Thyroid gland (tissue), 4 donors: ENCODE data around the gene HOXC6. TPM values are rescaled to one million over a fixed set of nuclear protein-coding genes. Genes with fewer than 3 reads are reported as not detected.

Experiments used
- DNase-seq, 2 donors: peaks; one replicate each; pipeline ENCODE4 v3.0.0-alpha.2; 2019
- H3K27ac ChIP-seq, 3 donors: fragments of 200-600 bp; sonication (generic); 1 replicate in 2 of 3; 2 replicates in 1 of 3; pipeline ENCODE4 v1.5.1; 2016 to 2019; ENCODE audit warnings: mild to moderate bottlenecking in 1 of 3, moderate library complexity in 1 of 3
- H3K27me3 ChIP-seq: fragments of 200-600 bp; sonication (generic); one replicate; pipeline ENCODE4 v1.5.1; 2019
- H3K36me3 ChIP-seq, 2 donors: fragments of 200-600 bp; sonication (generic); one replicate each; pipeline ENCODE4 v1.5.1; 2016 to 2019
- H3K4me1 ChIP-seq, 2 donors: fragments of 200-600 bp; sonication (generic); one replicate each; pipeline ENCODE4 v1.5.1; 2017 to 2019
- H3K4me3 ChIP-seq, 3 donors: fragments of 200-600 bp; sonication (generic); replicated peaks in 1 of 3; 1 replicate in 2 of 3; 2 replicates in 1 of 3; pipeline ENCODE4 v1.5.1; 2016; ENCODE audit warnings: mild to moderate bottlenecking in 1 of 3
- H3K9me3 ChIP-seq: fragments of 200-600 bp; sonication (generic); one replicate; pipeline ENCODE4 v1.5.1; 2017
- POLR2A ChIP-seq, 2 donors: fragments of 450-650 bp; IDR thresholded peaks; one replicate each; pipeline ENCODE4 v1.6.1; 2017; ENCODE audit warnings: antibody characterized with exemption in 2 of 2, mild to moderate bottlenecking in 2 of 2, moderate library complexity in 1 of 2
- WGBS, 2 donors: methylation state at CpG; one replicate each; pipeline ENCODE4 v1.1.5; 2017; 5-methylcytosine and 5-hydroxymethylcytosine counted together
- intact Hi-C: fragments of 100-400 bp; cut with DNase I; formaldehyde crosslinking; loops from one replicate; pipeline ENCODE4 v1.15.1; 2023
- total RNA-seq, 4 donors: library from RNA; depleted of rRNA; stranded (reverse); fragments of >200 nt; gene quantifications; one replicate each; pipeline ENCODE4 v1.2.3, GENCODE V29; 2016
- TF ChIP-seq, protein P1 (sequence below), 6 experiments: fragments of 200-600 bp in 3 of 6; fragments of 450-650 bp in 3 of 6; sonication (generic) in 3 of 6; IDR thresholded peaks; one replicate each; pipeline ENCODE4 v1.5.1; 2016 to 2019; ENCODE audit warnings: antibody characterized with exemption in 6 of 6, mild to moderate bottlenecking in 2 of 6, inconsistent platforms in 1 of 6, moderate library complexity in 1 of 6

Gene HOXC6
- total RNA-seq, 4 donors from 2014 or later = not detected

- DNase-seq = no peak
- peaks cover 71% of the 10 kb centered on the region for H3K27me3 ChIP-seq
- WGBS, 2 donors = 27 to 32% methylated on average over 10 of the region's 10 CpGs
- no peaks in the 10 kb centered on the region for H3K36me3 ChIP-seq
- no peak overlapping the region for H3K27ac ChIP-seq
- H3K4me3 ChIP-seq = no peak overlapping the region
- no peaks in the 10 kb centered on the region for H3K9me3 ChIP-seq
- H3K4me1 ChIP-seq = peaks cover 6 to 28% of the 10 kb centered on the region in 2 donors
- TF ChIP-seq, protein P1, sequence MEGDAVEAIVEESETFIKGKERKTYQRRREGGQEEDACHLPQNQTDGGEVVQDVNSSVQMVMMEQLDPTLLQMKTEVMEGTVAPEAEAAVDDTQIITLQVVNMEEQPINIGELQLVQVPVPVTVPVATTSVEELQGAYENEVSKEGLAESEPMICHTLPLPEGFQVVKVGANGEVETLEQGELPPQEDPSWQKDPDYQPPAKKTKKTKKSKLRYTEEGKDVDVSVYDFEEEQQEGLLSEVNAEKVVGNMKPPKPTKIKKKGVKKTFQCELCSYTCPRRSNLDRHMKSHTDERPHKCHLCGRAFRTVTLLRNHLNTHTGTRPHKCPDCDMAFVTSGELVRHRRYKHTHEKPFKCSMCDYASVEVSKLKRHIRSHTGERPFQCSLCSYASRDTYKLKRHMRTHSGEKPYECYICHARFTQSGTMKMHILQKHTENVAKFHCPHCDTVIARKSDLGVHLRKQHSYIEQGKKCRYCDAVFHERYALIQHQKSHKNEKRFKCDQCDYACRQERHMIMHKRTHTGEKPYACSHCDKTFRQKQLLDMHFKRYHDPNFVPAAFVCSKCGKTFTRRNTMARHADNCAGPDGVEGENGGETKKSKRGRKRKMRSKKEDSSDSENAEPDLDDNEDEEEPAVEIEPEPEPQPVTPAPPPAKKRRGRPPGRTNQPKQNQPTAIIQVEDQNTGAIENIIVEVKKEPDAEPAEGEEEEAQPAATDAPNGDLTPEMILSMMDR (IDR thresholded peaks at IDR 0.05) = no peak
- TF ChIP-seq POLR2A (IDR thresholded peaks at IDR 0.05) = no peak
- intact Hi-C loops = no loop called here
These were observed 8.2 kb upstream of the HOXC6 start for GRCh38 chr12:54019924-54020590.

GRCh38 chr12:54020591-54021405 lies 7.4 kb upstream of the HOXC6 start:
- 36 to 38% methylated on average over 23 of the region's 23 CpGs for WGBS, 2 donors
- Histone ChIP-seq H3K4me3 (no peak overlapping the region), H3K36me3 (no peaks in the 10 kb centered on the region), H3K27ac (no peak overlapping the region), H3K9me3 (no peaks in the 10 kb centered on the region), H3K27me3 (peaks cover 71% of the 10 kb centered on the region), H3K4me1 (peaks cover 6 to 28% of the 10 kb centered on the region in 2 donors)
- intact Hi-C loops = no loop called here
- TF ChIP-seq, protein P1 (IDR thresholded peaks at IDR 0.05) = no peak
- TF ChIP-seq POLR2A (IDR thresholded peaks at IDR 0.05) = no peak
- DNase-seq = no peak

DNA sequence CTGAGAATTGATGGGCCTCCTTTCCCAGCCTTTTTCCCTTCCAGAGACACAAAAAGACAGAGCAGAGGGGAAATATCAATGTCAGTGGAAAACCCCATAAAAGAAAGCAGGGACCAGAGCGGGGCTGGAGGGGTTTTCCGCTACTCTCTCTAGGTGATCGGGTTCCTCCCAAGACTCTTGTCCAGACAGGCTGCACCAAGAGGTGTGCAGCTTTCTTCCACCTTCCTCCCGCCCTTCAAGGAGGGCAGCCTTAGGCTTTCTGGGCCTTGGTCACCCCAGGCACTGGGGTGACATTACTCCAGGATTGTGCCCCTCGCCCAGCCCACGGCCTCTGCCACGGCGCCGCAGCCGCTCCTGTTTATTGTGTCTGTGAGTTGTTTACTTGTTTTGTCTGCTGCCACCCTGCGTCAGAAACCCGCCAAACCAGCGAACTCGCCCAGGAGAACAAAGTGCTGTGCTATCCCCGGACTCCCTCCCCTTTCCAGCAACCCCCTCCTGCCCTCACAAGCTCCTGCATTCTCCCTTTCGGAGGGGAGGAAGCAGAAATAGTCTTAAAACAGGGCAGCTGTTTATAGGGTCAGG lies 6.7 kb upstream of the HOXC6 start:
- Histone ChIP-seq H3K9me3 (no peaks in the 10 kb centered on the region), H3K27me3 (peaks cover 70% of the 10 kb centered on the region), H3K36me3 (no peaks in the 10 kb centered on the region), H3K4me1 (peaks cover 6 to 28% of the 10 kb centered on the region in 2 donors), H3K27ac (no peak overlapping the region), H3K4me3 (no peak overlapping the region)
- WGBS, 2 donors = 17 to 30% methylated on average over 16 of the region's 16 CpGs
- TF ChIP-seq POLR2A (IDR thresholded peaks at IDR 0.05) = no peak
- TF ChIP-seq, protein P1 (IDR thresholded peaks at IDR 0.05) = no peak
- intact Hi-C loops = no loop called here
- no peak for DNase-seq

DNA sequence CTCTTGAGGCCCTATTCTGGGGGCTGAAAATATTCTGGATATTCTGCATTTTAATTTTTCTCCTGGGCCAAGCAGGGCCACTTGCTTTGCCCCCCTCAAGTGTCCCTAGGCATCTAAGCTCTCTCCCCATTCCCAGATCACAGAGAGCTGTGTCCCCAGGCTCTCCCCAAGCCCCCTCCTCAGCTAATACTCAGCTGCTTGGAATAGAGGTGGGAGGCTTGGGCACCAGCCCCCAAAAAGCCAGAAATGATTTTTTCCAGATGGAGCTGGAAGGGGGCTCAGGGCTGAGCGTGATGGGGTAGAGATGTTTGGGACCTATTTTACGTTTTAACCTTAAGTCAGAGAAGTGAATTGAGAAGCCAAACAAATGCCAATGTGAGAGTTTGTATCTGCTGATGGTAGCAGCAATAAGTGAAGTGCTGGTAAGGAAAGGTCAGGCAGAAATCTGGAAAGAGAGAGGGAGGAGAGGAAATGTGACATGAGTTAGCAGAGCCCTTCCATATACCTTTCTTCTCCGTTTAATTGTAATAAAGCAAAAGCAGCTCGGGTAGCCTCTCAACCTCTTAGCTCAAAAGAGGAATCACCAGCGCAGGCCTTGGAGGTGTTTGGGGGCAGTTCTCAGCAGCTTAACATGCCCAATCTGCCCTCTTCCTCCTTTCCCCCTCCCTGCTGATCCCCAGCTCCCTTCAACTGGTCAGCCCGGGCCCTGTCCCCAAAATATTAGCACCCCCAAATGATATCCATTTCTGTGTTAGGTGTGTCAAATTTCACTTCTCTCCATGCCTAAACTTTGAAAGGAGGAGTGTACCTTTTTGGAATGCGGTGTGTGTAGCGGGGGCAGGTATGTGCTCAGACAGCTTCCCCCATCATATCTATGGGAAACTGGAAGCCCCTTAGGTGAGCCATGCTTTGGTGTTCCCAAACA lies 5.0 kb upstream of the HOXC6 start:
- Histone ChIP-seq H3K36me3 (no peaks in the 10 kb centered on the region), H3K4me1 (peaks cover 0 to 17% of the 10 kb centered on the region in 2 donors), H3K27ac (no peak overlapping the region), H3K9me3 (no peaks in the 10 kb centered on the region), H3K4me3 (no peak overlapping the region), H3K27me3 (peaks cover 73% of the 10 kb centered on the region)
- TF ChIP-seq POLR2A (IDR thresholded peaks at IDR 0.05) = no peak
- TF ChIP-seq, protein P1 (IDR thresholded peaks at IDR 0.05) = no peak
- intact Hi-C loops = no loop called here
- WGBS, 2 donors = 18 to 33% methylated on average over 8 of the region's 8 CpGs
- DNase-seq = no peak
